ENCODE results near the gene ACP5.
"Not testable (repeated sequence)": the region's sequence is repeated elsewhere in the genome, so short reads cannot be mapped to it uniquely, and the experiment has no call there.

The ACP5 gene

GRCh38 chr19:11578258-11579142 lies 1.1 kb upstream of the ACP5 start:
- peak; percentile 38 for DNase-seq (ENCODE audit: low spot score)

GRCh38 chr19:11576227-11576626 lies 1.2 kb downstream of the ACP5 start:
- no peak for DNase-seq (ENCODE audit: low spot score)

DNA sequence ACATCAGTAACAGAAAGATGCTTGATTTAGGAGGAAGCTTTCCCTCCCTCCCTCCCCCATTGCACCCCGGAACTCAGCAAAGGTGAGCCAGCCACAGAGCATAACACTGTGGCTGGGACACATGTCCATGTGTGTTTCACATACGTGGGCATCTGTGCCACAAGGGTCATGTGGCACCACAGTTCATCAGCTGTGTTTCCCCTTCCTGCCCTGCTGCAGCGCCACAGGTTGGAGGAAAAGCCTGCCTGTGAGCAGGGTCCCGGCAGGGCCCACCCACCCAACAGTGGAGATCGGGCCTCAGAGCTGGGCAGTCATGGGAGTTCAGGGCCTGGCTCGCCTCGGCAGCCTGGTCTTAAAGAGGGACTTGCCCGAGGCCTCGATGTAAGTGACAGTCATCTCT lies 2.8 kb downstream of the ACP5 start:
- DNase-seq (ENCODE audit: low spot score): no peak

DNA sequence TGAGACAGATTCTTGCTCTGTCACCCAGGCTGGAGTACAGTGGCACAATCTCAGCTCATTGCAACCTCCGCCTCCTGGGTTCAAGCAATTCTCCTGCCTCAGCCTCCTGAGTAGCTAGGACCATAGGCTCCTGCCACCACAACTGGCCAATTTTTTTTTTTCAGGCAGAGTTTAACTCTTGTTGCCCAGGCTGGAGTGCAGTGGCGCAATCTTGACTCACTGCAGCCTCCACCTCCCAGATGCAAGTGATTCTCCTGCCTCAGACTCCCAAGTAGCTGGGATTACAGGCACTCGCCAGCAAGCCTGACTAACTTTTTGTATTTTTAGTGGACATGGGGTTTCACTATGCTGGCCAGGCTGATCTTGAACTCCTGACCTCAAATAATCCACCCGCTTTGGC lies 3.7 kb downstream of the ACP5 start:
- DNase-seq (ENCODE audit: low spot score): not testable (repeated sequence)

DNA sequence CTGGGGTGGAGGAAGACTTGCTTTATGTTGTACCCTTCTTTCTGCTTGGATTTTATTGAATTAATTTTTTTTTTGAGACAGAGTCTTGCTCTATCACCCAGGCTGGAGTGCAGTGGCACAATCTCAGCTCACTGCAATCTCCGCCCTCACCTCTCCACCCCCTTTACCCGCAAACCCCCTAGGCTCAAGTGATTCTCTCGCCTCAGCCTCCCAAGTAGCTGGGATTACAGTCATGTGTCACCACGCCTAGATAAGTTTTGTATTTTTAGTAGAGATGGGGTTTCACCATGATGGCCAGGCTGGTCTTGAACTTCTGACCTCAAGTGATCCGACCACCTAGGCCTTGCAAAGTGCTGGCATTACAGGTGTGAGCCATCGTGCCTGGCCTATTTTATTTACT lies 4.1 kb downstream of the ACP5 start:
- not testable (repeated sequence) for DNase-seq (ENCODE audit: low spot score)

DNA sequence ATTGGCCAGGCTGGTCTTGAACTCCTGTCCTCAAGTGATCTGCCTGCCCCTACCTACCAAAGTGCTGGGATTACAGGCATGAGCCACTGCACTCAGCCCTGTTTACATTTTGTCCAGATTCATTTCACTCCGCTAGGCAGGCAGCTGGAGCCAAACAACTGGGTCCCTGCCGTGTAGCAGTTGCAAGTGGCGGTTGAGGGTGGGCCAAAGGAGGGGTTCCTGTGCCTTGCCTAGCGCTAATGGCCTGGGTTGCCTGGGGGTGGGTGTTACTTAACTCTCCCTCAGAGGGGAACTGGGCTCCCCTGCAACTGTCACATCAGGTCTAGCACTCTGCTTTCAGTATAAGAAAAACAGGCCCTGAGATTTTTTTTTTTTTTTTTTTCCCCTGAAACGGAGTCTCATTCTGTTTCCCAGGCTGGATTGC lies 7.4 kb downstream of the ACP5 start:
- no peak for DNase-seq (ENCODE audit: low spot score)

DNA sequence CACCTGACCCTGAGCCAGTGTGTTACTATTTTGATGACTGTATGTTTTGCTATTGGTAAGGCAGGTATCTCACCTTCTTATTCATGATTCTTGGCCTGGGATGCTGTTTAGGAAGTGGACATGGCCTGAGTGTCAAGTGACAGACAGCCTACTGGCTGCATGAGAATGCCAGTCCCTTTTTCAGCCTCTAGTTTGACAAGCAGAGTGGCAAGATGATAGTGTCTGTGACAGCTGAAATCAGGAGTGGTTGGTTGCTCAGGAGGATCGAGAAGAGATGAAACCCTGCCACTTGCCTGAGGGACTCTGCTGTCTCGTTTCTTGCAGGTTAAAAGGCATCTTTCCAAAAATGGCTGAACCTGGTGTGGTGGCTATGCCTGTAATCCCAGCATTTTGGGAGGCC lies 11.3 kb downstream of the ACP5 start:
- no peak for DNase-seq (ENCODE audit: low spot score)

DNA sequence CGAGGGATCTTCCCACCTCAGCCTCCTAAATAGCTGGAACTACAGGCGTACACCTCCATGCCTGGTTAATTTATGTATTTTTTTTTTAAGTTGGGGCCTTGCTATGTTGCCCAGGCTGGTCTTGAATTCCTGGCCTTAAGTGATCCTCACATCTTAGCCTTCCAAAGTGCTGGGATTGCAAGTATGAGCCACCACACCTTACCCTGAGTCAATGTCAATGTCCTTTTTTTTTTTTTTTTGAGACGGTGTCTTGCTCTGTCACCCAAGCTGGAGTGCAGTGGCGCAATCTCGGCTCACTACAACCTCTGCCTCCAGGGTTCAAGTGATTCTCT lies 11.8 kb downstream of the ACP5 start:
- DNase-seq (ENCODE audit: low spot score): not testable (repeated sequence)

DNA sequence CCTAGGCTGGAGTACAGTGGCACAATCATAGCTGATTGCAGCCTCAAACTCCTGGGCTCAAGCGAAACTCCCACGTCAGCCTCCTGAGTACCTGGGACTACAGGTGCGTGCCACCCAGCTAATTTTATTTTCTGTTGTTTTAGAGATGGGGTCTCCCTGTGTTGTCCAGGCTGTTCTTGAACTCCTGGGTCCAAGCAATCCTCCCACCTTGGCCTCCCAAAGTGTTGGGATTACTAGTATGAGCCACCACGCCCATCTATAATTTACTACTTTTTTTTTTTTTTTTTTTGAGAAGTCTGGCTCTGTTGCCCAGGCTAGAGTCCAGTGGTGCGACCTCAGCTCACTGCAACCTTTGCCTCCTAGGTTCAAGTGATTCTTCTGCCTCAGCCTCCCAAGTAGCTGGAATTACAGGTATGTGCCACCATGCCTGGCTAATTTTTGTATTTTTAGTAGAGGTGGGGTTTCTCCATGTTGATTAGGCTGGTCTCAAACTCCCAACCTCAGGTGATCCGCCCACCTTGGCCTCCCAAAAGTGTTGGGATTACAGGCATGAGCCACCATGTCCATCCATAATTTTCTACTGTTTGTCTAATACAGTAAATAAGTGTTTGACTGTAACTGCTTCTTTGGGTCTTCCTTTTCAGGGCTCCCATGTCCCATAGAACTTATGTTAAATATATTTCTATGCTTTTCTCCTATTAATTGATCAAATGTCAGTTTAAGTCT lies 13.2 kb downstream of the ACP5 start:
- not testable (repeated sequence) for DNase-seq (ENCODE audit: low spot score)

DNA sequence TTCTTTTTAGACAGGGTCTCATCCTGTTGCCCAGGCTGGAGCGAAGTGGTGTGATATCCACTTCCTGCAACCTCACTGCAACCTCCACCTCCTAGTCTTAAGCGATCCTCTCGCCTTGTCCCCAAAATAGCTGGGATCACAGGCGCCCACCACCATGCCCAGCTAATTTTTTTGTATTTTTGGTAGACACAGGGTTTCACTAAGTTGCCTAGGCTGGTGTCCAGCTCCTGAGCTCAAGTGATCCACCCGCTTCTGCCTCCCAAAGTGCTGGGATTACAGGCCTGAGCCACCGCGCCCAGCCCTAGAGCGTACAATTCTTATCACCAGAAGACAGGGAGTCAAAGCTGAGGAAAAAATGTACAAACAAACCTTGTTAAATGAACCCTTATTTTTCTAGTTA lies 13.9 kb downstream of the ACP5 start:
- DNase-seq (ENCODE audit: low spot score): no peak

GRCh38 chr19:11560404-11561051 lies 16.9 kb downstream of the ACP5 start:
- DNase-seq (ENCODE audit: low spot score): peak; percentile 83

GRCh38 chr19:11558881-11559828 lies 18.3 kb downstream of the ACP5 start, which contains the start of gene ELOF1:
TSS of gene ELOF1 (minus strand) at chr19:11559230. CDS start at chr19:11554347, 4,883 bp downstream.
- DNase-seq (ENCODE audit: low spot score): peak; percentile 100

DNA sequence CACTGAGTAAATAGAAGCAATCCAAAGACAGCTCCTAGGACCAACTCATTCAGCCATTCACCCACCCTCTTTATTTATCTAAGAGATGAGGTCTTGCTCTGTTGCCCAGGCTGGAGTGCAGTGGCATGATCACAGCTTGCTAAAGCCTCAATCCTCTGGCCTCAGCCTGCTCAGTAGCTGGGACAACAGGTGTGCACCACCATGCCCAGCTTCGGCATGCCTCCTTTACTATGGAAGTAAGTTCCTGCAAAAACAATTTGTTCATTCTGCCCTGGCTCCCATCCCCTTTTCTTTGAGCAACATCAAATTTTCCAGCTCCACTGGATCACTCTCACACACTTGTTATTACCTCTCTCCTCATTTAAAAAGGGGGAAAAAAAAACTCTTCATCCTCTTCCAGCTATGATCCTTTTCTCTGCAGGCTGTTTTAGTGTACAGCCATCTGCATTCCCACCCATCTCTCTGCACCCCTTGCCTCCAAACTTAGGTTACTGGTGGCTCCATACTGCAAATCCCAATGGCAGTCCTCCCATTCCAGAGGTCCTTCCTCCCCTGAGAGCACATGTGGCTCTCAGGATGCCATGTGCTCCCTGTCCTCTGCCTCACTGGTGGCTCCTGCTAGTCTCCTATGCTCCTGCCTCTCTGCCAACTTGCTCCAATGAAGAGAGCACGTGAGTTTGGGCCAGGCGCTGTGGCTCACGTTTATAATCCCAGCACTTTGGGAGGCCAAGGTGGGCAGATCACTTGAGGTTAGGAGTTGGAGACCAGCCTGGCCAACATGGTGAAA lies 20.6 kb downstream of the ACP5 start:
- no peak for DNase-seq (ENCODE audit: low spot score)

DNA sequence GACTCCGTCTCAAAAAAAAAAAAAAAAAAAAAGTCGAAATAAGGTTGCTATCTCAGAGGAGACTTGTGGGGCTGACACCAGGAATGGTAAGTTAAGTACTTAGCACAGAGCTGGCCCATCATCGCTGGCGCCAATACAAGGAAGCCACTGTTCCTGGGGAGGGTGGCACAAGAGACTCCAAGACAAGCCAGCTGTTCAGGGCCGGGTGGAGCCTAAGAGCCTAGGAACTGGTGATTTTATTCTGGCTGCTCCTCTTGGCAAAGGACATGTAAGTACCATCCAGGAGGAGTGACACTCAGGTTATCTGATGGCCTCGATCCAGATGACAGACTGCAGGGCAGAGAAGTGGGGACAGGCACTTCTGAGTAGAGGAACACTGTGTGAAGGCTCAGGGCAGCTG lies 22.2 kb downstream of the ACP5 start:
- DNase-seq (ENCODE audit: low spot score): no peak

DNA sequence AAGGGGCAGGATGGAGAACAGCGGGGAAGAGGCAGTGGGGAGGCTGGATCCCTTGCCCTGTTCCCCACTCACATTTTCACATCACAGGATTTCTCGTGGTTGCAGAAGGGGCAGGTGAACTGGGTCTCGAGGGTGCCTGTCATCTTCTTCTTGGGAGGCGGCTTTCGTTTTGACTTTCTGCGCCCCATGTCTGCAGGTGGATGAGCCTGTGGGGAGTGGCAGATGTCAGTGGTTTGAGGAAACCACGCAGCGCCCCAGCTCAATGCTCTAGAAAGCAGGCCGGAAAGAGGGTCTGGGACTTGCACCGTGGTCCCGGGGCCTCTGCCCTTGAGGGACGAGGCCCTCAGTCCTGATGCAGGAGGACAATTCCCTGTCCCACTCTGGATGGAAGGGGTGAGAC lies 23.3 kb downstream of the ACP5 start:
- DNase-seq (ENCODE audit: low spot score): no peak

GRCh38 chr19:11552666-11553372 lies 24.6 kb downstream of the ACP5 start:
- DNase-seq (ENCODE audit: low spot score): no peak

GRCh38 chr19:11551603-11552235 lies 25.7 kb downstream of the ACP5 start:
- DNase-seq (ENCODE audit: low spot score): no peak

GRCh38 chr19:11550265-11550664 lies 27.2 kb downstream of the ACP5 start:
- no peak for DNase-seq (ENCODE audit: low spot score)

DNA sequence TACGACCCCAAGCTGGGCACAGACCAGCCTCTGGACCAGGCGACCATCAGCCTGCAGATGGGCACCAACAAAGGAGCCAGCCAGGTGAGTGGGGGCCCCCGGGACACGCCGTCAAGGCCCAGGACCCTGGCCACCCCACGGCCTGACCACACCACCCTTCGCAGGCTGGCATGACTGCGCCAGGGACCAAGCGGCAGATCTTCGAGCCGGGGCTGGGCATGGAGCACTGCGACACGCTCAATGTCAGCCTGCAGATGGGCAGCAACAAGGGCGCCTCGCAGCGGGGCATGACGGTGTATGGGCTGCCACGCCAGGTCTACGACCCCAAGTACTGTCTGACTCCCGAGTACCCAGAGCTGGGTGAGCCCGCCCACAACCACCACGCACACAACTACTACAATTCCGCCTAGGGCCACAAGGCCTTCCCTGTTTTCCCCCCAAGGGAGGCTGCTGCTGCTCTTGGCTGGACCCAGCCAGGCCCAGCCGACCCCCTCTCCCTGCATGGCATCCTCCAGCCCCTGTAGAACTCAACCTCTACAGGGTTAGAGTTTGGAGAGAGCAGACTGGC lies 28.0 kb downstream of the ACP5 start:
- DNase-seq (ENCODE audit: low spot score): no peak
